Peyer's patch (tissue), 4 donors: ENCODE measurements around the gene DRD5.

Experiments used
- POLR2A ChIP-seq, 2 donors: fragments of 450-650 bp; IDR thresholded peaks; one replicate each; pipeline ENCODE4 v1.5.1; 2017; ENCODE audit warnings: antibody characterized with exemption in 2 of 2, mild to moderate bottlenecking in 2 of 2, moderate library complexity in 2 of 2
- TF ChIP-seq, protein P1 (sequence below), 6 experiments: fragments of 450-650 bp in 4 of 6; fragments of 200-600 bp in 2 of 6; sonication (generic) in 1 of 6; IDR thresholded peaks; one replicate each; pipeline ENCODE4 v1.5.1; 2017 to 2019; ENCODE audit warnings: antibody characterized with exemption in 6 of 6, mild to moderate bottlenecking in 3 of 6, moderate library complexity in 1 of 6

DNA sequence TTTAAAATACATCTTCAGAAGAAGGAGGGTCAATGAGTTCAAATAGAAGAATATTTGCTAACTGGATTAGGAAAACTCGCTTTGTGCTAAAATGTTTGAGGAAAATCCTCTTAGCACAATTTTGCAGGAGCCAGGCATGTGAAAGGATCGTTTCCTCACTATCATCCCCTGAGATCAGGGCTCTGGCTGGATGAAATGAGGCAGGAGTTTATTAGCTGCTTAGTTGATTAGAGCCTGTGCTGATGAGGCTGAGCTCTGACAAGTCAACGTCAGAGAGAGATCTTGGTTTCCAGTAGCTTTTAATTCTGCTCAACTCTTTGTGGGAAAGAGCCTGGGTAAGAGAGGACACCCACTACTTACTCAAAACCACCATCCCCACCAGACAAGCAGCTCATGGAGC lies 8.0 kb upstream of the DRD5 start:
- TF ChIP-seq POLR2A (IDR thresholded peaks at IDR 0.05), result no peak
- TF ChIP-seq, protein P1, sequence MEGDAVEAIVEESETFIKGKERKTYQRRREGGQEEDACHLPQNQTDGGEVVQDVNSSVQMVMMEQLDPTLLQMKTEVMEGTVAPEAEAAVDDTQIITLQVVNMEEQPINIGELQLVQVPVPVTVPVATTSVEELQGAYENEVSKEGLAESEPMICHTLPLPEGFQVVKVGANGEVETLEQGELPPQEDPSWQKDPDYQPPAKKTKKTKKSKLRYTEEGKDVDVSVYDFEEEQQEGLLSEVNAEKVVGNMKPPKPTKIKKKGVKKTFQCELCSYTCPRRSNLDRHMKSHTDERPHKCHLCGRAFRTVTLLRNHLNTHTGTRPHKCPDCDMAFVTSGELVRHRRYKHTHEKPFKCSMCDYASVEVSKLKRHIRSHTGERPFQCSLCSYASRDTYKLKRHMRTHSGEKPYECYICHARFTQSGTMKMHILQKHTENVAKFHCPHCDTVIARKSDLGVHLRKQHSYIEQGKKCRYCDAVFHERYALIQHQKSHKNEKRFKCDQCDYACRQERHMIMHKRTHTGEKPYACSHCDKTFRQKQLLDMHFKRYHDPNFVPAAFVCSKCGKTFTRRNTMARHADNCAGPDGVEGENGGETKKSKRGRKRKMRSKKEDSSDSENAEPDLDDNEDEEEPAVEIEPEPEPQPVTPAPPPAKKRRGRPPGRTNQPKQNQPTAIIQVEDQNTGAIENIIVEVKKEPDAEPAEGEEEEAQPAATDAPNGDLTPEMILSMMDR (IDR thresholded peaks at IDR 0.05), result no peak
